Stimulated activated CD4-positive, alpha-beta T cell treated with anti-CD3 and anti-CD28 coated beads, Interleukin-12 subunit alpha, Interleukin-12 subunit beta, amount 100 ng/mL, for 24 hours (primary cell): ENCODE measurements around the gene PRKG1.
"Not testable (repeated sequence)": the region's sequence is repeated elsewhere in the genome, so short reads cannot be mapped to it uniquely, and the experiment has no call there.

ENCODE experiments used
- DNase-seq, 2 experiments: peaks; one replicate each; pipeline ENCODE4 v3.0.0-alpha.2; 2020; ENCODE audit warnings: low read depth in 2 of 2

The PRKG1 gene

DNA sequence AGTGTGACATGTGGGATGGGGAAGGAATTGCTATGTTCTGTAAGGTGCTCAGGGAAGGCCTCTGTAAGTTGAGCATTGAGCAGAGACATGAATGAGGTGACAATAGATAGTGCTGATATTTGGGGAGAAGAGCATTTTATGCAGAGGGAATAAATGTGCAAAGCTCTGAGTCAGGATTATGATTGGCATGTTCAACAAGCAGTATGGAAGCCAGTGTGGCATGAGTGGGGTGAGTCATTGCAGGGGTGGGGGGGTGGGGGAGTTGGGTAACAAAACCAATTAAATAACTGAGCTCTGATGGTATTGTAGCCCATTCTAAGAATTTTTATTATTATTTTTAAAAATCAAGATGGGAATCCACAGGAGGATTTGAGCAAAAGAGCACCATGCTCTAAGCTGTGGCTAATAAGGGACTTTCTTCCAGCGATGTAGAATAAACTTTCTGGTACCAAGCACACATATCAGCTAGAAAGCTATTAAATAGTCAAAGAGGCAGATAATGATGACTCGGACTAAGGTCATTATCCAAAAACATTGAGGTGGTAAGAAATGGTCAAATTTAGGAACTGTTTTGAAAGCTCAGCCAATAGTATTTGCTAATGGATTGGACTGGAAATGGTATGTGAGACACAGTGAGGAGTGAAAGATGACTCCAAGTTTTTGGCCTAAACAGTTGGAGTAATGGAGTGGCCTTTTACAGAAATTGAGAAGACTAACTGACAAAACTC lies 96.4 kb downstream of the PRKG1 start:
- no peak for DNase-seq

DNA sequence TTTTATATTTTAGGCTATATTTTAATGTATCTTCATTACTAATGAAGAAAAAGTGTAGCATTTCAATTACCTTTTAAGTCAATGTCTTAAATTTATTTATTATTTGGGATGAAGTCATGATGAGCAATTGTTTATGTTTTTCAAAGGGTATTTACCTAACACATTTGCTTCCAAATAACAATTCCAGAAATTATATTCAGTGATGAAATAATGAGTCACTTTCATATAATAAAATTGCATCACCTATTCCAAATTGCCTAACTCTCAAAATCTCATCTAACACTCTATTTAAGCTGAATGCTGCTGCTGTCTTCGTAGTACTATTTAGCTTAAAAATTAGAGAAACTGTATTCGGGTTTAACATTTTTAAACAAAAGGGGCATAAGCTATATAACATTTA lies 97.7 kb downstream of the PRKG1 start:
- no peak for DNase-seq

DNA sequence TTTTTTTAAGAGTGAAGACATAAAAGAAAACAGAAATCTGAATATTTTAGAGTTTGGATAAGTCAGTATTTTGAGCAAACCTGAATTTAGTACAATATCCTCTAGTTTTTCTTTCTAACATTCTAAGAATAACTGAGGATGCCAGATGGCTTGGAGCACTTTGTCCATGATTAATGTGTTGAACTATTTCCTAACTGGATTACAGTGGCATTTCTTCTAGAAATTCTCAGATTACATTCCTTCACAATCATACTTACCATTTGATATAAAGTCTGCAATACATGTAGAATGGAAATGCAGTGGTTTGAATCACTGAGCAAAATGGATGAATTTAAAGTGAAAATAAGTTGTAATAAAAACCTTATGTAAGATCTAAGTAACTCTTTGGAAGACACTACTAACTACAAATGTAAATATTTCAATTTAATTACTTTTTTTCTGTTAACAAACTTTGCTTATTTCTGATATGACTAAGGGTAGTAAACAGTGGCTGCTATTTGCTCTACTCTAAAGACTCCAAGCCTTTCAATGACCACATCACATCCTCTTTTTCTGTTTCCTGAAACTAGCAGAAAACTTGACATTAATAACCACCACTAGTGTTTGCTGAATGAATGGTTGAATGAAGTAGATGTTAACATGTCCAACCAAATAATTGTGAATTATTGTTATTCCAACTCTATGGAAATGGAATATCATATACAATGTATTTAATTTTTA lies 102.8 kb downstream of the PRKG1 start:
- no peak for DNase-seq

DNA sequence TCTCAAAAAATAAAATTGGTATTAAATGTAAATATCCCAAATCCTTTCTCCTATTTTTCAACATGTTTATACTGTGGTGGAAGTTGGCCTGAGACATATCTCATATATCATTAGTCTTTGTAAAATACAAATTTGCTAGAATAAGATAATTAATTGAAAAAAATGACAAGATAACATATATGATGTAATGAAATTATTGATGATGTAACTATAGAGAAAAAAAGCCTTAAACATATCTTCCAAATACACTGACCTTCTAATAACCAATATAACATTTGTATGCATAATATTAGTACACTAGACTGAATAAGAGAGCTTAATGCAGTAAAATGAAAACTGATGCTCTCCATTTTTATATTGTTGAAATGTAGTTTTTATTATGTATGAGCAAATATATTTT lies 104.3 kb downstream of the PRKG1 start:
- DNase-seq, result no peak

DNA sequence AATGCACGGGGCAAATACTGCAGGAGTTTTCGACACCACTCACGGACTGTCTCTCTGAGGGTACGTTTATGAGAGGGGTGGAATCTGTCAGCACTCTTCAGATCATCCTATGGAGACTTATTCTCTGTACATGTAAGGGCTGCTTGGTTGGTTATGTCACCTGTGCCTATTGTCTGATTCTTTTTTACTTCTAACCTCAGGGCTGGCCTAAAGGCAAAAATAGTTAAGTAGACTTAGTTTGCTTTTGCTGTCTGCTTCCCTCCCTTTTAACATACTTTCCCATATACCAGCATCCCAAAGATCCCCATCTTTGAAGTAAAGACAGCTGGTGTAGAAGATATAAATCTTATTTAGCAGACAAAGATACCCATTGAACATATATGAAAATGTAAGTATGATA lies 105.9 kb downstream of the PRKG1 start:
- no peak for DNase-seq

DNA sequence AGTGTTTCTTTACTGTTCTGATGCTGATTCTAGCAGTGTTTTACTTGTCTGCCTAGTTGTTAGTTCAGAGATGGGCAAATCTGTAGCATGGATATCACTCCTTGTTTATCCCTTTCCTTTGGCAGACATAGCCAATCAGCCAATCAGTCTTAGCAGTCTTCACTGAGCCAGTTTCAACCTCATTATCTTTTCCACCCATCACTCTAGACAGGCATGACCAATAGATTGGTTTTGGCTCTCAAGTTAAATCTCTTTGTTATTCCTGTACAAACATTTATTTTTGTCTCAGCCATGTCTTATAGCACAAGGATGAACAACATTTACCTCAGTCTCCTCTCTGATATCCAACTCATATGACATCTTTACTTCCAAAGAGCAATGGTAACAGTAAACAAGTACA lies 109.5 kb downstream of the PRKG1 start:
- DNase-seq, result no peak

DNA sequence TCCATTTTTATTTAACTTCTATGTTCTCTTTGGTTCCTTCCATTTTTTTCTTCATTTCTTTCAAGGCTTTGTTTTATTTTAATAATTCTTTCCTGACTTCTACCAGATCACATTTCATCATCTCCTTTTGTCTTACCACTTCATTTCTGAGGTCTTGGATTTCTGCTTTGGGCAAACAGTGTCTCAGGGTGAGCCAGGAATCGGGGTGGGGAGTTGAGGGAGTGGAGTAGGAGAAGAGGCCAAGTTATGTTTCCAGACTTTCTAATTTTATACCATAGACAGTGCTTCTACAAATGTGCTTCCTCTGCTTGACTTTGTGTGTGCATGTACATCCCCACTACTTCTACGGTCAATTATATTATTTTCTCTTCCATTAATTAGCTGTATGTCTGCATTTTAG lies 112.1 kb downstream of the PRKG1 start:
- DNase-seq, result no peak

DNA sequence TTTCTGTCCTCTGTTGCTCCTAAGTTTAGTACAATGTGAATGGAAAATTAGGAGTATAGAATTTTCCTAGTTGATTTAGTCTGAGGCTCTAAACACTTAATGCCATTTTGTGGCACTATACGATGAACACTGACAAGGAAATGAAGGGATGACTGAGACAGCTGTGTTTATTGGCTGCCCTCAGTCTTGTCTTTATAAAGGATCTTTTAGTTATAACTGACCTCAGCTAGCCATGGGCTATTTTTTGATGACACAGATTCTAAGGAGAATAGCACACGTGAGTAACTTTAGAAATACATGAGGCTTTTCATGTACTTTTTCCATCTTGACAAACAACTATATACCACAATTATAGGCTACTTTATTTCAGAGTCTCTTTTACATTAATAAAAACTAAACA lies 113.7 kb downstream of the PRKG1 start:
- DNase-seq, result no peak

DNA sequence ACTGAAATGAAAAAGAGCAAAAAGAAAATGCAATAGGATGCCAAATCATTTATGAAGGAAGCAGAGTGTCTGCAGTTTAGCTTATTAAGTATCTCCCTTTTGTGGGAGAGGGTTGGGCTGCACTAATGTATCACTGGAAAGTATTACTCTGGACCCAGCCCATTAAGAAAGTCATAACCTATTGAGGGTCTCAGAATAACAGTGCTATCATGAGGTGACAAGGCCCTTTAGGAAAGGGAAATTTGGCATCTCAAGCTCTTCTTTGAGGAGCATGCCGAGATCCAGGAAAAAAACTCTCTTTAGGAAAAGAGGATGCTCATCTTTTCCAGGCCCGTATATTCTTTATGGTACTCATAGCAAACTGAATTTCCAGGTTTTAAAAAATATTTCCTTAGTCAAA lies 114.6 kb downstream of the PRKG1 start:
- no peak for DNase-seq

DNA sequence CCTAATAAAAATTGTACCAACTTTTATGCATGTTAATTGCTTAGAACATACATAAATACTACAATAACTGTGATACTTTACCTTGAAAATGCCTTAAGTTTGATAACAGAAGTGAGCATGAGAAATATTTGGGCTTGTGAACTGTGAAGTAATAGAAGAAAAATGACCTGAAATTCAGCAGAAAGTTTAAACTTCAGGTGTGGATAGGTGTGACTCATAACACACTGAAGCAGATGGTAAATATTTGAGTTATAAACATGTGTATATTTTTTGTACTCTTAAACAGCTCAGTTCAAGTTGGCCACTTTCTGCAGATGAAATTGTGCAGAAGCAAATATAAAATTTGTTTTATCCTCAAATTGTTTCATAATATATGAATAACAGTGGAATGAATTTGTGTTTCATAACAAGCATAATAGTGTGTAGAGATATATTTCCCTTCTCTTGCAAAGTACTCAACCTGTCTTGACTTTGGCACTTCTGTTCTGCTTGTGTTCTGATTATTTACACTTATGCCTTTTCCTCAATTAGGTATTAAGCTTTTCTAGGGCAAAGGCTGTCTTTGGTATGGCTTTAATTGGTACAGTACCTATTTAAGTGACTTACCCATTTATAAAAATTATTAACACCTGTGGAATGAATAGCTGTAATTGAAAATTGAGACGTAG lies 122.4 kb downstream of the PRKG1 start:
- no peak for DNase-seq

DNA sequence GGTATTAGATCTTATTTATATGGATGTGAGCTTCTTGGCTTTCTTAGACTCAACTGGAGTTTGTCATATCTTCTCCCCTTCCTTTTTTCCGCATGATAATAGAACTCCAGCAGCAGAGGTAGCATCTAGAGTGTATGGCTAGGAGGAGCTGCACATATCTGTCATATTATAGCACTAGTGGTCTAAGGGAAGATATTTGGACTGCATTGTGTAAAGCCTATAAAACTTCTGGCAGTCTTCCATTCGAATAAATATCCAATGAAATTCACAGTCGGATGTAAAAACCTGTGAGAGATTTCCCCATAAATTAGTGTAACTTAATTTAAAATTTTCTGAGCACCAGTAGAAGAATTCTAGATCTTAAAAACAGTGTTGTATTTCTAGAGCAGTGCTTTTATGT lies 123.9 kb downstream of the PRKG1 start:
- no peak for DNase-seq

DNA sequence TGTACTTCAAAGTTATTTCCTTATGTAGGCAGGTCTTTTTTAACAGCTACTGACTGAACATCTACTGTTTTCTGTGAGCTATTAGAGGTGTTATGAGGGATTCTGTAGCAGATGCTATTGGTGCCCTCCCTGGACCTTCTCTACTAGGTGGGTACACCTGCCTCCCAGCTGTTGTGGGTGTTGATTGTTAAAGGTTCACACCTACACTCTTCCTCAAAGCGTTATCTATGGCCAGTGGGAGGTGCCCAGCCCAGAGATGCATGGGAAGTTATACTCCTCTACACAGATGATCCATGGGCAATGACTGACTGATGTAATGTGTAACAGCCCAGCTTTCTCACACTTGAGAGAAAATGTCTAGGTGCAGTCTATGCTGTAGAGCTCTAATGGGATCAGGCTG lies 127.7 kb downstream of the PRKG1 start:
- DNase-seq, result no peak

DNA sequence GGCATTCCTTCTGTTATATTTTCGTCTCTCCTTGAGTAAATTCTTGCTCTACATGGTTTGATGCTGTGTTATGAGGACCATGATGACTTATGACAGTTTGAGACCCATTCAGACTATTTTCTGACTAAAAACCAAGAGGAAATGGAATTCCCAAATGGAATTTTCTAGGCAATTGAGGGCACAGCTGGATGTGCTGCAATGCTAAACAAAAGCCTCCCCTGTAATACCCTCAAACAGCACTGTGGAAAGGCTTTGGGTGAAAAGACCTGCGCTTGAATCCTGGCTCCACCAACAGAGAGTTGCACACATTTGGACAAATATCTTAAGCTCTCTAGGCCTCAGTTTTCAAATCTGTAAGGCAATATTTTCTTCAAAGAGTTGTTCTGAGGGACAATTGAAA lies 129.1 kb downstream of the PRKG1 start:
- DNase-seq, result no peak

DNA sequence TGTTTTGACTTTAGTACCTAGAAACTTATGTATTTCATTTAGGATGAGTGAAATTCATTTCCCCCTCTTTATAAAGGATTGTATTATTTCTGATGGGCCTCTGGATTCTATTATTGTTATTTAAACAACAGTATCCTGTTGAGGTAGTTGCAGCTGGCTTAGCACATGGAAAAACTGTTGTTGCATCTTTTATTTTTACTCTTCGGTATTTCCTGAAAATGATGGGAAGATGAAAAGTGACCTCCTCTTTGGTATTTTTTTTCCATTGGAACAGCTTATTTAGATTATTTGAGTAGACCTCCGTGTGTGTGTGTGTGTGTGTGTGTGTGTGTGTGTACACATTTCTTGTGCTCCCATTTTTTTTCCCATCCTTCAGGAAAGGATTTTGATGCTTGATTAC lies 129.8 kb downstream of the PRKG1 start:
- no peak for DNase-seq

DNA sequence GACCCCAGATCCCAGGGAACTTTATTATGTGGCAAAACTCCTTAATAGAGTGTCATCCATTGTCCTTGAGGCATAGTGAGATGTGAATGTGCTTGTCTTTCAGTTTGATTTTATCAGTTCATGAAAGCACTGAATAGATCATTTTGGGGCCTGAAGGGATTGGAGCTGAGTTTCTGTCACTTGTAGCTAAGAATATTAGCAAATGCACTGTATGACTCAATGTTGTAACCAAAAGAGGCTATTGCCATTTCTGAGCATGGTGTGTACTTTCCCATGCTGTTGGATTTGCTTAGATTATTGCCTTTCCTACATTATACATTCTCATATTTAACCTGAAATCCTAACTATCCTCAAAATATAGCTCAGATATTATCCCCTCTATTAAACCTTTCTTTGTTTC lies 130.4 kb downstream of the PRKG1 start:
- no peak for DNase-seq

DNA sequence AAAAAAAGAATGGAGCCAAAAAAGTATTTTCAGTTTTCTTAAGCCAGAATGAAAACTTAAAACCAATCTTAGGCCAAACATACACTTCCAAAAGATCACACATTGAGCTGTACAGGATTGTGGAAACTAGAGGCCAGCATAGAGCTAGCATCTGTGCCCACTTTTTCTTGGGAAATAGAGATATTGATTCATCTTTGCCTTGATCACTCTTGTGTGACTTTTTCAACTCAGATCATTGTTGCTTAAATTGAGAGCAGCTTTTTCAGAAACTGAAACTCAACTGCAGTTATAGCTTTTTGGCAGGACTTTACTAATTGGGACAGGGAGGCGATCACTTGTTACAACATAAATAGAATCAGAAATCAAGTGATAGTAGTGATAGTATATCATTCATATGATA lies 132.2 kb downstream of the PRKG1 start:
- no peak for DNase-seq

DNA sequence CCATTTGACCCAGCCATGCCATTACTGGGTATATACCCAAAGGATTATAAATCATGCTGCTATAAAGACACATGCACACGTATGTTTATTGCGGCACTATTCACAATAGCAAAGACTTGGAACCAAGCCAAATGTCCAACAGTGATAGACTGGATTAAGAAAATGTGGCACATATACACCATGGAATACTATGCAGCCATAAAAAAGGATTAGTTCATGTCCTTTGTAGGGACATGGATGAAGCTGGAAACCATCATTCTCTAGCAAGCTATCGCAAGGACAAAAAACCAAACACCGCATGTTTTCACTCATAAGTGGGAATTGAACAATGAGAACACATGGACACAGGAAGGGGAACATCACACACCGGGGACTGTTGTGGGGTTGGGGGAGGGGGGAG lies 138.7 kb downstream of the PRKG1 start:
- DNase-seq, result not testable (repeated sequence)

DNA sequence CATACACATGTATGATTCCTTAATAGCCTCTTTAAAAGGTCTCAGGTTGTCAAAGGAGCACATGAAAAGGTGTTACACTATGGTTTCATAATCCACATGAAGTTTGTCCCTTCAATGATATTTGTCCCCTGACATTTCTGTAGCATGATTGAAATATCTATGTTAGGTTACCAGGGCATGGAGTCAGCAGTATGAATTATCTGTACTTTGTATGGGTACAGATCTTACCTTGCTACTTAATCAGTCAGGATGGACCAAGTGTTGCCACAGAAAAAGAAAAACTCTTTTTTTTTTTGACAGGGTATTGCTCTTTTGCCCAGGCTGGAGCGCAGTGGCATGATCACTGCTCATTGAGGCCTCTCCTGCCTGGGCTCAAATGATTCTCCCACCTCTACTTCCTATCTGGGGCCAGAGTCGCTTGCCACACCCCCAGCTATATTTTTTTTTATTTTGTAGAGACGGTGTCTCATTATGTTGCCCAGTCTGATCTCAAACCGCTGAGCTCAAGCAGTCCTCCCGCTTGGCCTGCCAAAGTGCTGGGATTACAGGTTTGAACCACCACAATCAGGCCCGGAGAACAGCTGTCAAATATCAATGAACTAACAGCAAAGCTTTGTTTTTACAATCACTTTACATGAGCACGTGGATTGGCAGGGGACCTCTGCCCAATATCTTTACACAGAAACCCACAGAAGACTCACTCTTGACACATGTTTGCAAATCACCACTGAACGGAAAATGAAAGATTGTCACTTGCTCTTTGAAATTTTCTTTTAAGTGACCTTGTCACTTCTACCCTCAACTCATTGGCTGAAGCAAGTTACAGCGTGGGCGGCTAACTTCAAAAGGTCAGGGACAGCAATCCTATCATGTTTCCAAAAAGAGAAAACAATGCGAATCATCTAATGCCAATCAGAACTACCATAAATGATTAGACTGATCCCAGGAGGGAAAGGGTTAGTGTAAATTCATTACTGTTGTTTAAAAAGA lies 140.2 kb downstream of the PRKG1 start:
- DNase-seq, result no peak

DNA sequence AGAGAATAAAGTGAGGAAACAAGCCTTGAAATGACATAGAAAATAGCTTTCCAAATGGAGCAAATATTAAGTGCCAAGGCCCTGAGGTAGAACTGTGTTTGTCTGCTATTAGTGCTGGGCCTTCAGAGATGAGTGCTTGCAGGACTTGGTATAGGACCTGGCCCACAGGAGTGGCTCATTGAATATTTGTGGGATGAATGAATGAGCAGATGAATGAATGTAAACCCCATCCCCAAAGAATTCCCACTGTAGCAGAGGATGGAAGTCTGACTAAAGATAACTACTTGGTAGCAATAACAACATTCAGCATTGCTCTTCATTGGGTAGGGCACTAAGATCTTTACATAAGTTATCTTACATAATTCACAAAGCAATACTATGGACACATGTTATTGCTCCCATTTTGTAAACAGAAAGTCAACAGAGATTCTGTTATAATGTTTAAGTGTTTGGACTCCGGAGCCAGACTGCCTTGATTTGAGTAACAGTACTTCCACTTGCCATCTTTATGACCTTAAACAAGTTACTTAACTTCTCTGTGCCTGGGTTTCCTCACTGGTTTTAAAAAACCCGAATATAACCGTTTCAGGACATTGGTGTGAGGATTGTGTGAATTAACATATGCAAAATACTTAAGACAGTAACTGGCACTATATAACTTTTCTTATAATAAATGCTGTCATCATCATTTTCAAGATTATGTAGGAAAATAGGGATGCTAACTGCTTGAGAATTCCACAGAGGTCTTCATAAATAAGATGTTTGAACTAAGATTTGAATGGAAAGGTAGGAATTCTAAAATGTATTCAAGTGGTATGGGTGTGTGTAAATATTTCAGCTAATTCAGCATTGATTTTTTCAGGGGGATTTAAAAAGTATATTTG lies 141.9 kb downstream of the PRKG1 start:
- no peak for DNase-seq

DNA sequence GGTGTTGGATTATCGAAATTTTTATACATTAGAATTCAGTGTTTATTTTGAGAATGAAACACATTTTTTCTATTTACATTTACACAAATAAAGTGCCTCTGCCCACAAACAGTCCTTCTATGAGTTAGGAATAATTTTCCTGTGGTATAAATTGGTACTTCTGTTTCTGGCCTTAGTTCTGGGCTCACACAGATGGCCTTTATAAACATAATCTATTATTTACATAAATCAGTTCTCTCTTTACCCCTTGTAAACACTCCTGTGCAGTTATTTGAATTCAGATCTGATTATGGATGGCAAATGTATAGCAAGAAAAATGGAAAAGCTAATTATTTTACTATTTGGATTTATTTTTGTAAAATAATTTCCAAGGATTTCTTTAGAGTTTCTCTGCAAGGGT lies 143.2 kb downstream of the PRKG1 start:
- DNase-seq, result no peak

DNA sequence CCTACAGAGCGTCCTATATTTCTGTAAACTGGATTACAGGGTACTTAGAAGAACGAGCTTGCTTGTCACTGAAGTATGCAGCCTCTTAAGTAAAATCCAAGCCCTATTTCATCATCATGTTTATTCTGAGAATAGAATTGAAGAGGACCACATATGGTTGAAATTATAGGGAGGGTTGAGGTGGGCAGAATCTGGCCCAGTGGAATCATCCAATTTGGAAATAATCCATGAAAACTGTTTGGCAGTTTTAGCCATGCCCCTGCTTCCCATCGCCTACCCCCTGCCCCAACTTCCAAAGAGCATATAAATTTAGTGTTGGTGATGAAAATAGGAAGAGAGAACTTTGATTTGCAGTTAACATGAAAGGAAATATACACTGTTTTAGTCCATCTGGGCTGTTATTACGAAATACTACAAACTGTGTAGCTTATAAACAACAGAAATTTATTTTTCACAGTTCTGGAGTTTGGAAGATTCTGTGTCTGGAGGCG lies 150.4 kb downstream of the PRKG1 start:
- no peak for DNase-seq
